NT2/D1 (cell line): Measurements from ENCODE around the gene TERT.

Source experiments
- DNase-seq: peaks from one replicate; pipeline ENCODE4 v3.0.0-alpha.2; 2011; ENCODE audit warnings: low read depth, low spot score
- H3K27me3 ChIP-seq: 2 replicates; pipeline ENCODE4 v1.6.0; 2011; ENCODE audit warnings: mild to moderate bottlenecking; ENCODE audit not compliant: insufficient read length, insufficient read depth
- H3K36me3 ChIP-seq: 2 replicates; pipeline ENCODE4 v1.6.1; 2011; ENCODE audit warnings: mild to moderate bottlenecking, low read length, mixed read lengths; ENCODE audit not compliant: insufficient read depth, insufficient read length
- H3K4me1 ChIP-seq: 2 replicates; pipeline ENCODE4 v1.5.1; 2011; ENCODE audit not compliant: insufficient read depth, insufficient read length
- H3K4me3 ChIP-seq: 2 replicates; pipeline ENCODE4 v1.5.1; 2011; ENCODE audit warnings: low read depth; ENCODE audit not compliant: insufficient read length
- H3K9ac ChIP-seq: 2 replicates; pipeline ENCODE4 v1.6.0; 2011; ENCODE audit warnings: low read depth; ENCODE audit not compliant: insufficient read length
- H3K9me3 ChIP-seq: 2 replicates; pipeline ENCODE4 v1.5.1; 2011; ENCODE audit warnings: mild to moderate bottlenecking, low read length; ENCODE audit not compliant: insufficient read depth
- SUZ12 ChIP-seq: IDR thresholded peaks from 2 replicates; pipeline ENCODE4 v1.6.1; 2011; ENCODE audit not compliant: insufficient read length, insufficient read depth; ENCODE audit errors: extremely low read depth
- YY1 ChIP-seq: IDR thresholded peaks from 2 replicates; pipeline ENCODE4 v1.6.1; 2011; ENCODE audit not compliant: insufficient read length, insufficient read depth
- ZNF274 ChIP-seq: IDR thresholded peaks from 2 replicates; pipeline ENCODE4 v1.6.1; 2011; ENCODE audit warnings: mild to moderate bottlenecking, low read depth, low read length

The TERT gene

GRCh38 chr5:1213508-1214162, 81.2 kb downstream of the TERT start:
- no peak overlapping the region for H3K4me3 ChIP-seq
- H3K27me3 ChIP-seq = no peaks in the 10 kb centered on the region
- H3K9ac ChIP-seq = no peak overlapping the region
- no peak for TF ChIP-seq SUZ12
- TF ChIP-seq ZNF274 = no peak
- TF ChIP-seq YY1 = no peak
- no peaks in the 10 kb centered on the region for H3K36me3 ChIP-seq
- DNase-seq = no peak
- no peaks in the 10 kb centered on the region for H3K4me1 ChIP-seq
- H3K9me3 ChIP-seq = peaks cover 7% of the 10 kb centered on the region; the same call in 1 of the 2 replicates

GRCh38 chr5:1212881-1213280, 82.0 kb downstream of the TERT start:
- peaks cover 7% of the 10 kb centered on the region; the same call in 1 of the 2 replicates for H3K9me3 ChIP-seq
- H3K4me3 ChIP-seq = no peak overlapping the region
- no peaks in the 10 kb centered on the region for H3K4me1 ChIP-seq
- no peaks in the 10 kb centered on the region for H3K36me3 ChIP-seq
- DNase-seq = no peak
- no peaks in the 10 kb centered on the region for H3K27me3 ChIP-seq
- TF ChIP-seq ZNF274 (no peak), SUZ12 (no peak), YY1 (no peak)
- no peak overlapping the region for H3K9ac ChIP-seq

- no peak overlapping the region for H3K4me3 ChIP-seq
- H3K36me3 ChIP-seq = no peaks in the 10 kb centered on the region
- TF ChIP-seq ZNF274 = no peak
- TF ChIP-seq YY1 = no peak
- no peak for TF ChIP-seq SUZ12
- no peaks in the 10 kb centered on the region for H3K4me1 ChIP-seq
- no peaks in the 10 kb centered on the region for H3K27me3 ChIP-seq
- no peak overlapping the region for H3K9ac ChIP-seq
- H3K9me3 ChIP-seq = peaks cover 7% of the 10 kb centered on the region; the same call in 1 of the 2 replicates
- DNase-seq = no peak
Measured at GRCh38 chr5:1212271-1212670, 82.6 kb downstream of the TERT start.

DNA sequence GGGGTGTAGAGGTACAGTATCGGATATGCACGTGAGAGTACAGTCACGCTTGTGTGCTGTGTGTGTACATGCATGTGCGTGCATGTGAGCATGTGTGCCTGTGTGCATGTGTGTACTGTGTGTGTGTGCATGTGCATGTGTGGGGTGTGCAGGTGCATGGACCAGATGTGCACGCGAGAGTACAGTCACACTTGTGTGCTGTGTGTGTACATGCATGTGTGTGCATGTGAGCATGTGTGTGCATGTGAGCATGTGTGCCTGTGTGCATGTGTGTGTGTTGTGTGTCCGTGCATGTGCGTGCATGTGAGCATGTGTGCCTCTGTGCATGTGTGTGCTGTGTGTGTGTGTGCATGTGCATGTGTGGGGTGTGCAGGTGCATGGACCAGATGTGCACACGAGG, 83.2 kb downstream of the TERT start:
- no peak overlapping the region for H3K9ac ChIP-seq
- DNase-seq = no peak
- TF ChIP-seq YY1 (no peak), SUZ12 (no peak), ZNF274 (no peak)
- H3K4me1 ChIP-seq = no peaks in the 10 kb centered on the region
- H3K9me3 ChIP-seq = peaks cover 7% of the 10 kb centered on the region; the same call in 1 of the 2 replicates
- no peak overlapping the region for H3K4me3 ChIP-seq
- H3K27me3 ChIP-seq = no peaks in the 10 kb centered on the region
- H3K36me3 ChIP-seq = no peaks in the 10 kb centered on the region

GRCh38 chr5:1210832-1211251, 84.0 kb downstream of the TERT start:
- Histone ChIP-seq H3K9ac (no peak overlapping the region), H3K9me3 (peaks cover 6% of the 10 kb centered on the region; the same call in 1 of the 2 replicates), H3K4me3 (no peak overlapping the region), H3K4me1 (no peaks in the 10 kb centered on the region), H3K27me3 (no peaks in the 10 kb centered on the region), H3K36me3 (no peaks in the 10 kb centered on the region)
- TF ChIP-seq YY1 = no peak
- TF ChIP-seq ZNF274 = no peak
- TF ChIP-seq SUZ12 = no peak
- DNase-seq = no peak

DNA sequence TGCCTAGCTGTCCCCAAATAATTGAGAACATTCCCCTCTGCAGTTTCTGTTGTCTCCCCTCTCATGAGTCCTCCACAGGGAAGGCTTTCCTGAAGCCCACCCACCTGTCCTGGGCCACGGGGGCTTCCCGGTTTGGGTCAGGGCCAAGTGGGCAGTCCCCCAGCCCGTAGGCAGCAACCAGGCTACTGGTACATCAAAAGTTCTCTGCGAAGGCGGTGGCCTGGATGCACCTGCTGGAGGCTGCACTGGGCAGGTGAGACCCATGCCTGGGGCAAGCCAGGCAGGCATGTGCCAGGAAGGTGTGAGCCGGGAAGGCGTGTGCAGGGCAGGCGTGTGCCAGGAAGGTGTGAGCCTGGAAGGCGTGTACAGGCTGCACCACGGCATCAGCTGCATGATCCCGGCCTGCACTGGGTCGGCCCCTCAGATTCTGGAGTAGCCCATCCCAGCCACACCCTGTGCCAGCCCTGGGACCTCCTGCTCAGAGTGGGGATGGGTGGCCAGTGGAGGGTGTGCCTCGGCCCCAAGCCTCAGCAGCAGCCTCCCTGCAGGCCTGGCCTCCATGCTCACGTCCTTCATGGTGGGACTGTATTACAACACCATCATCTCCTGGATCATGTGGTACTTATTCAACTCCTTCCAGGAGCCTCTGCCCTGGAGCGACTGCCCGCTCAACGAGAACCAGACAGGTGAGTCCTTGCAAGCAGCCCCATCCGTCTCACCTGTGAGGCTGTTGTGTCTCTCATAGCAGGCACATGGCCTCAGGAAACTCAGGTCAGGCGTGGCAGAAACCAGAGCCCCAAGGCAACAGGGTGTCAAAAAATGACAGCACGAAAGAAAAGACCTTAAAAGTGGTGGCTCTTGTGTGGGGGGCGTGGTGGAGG, 84.7 kb downstream of the TERT start:
- no peak for TF ChIP-seq SUZ12
- TF ChIP-seq YY1 = no peak
- TF ChIP-seq ZNF274 = no peak
- no peaks in the 10 kb centered on the region for H3K27me3 ChIP-seq
- no peak overlapping the region for H3K4me3 ChIP-seq
- no peak overlapping the region for H3K9ac ChIP-seq
- no peaks in the 10 kb centered on the region for H3K4me1 ChIP-seq
- H3K36me3 ChIP-seq = no peaks in the 10 kb centered on the region
- H3K9me3 ChIP-seq = no peaks in the 10 kb centered on the region
- DNase-seq = no peak

DNA sequence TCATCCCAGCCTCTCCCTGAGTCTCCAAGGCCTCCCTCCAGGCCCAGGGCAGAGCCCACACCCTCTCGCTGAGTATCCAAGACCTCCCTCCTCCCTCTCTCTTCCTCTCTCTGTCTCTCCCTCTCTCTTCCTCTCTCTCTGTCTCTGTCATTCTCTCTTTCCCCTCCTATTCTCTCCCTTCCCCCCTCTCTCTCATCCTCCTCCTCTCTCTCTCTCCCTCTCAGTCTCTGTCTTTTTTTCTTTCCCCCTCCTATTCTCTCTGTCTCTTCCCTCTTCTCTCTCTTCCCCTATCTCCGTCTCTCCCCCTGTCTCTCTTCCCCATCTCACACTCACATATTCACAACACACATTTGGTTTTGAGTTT, 85.4 kb downstream of the TERT start:
- H3K9me3 ChIP-seq = no peaks in the 10 kb centered on the region
- no peaks in the 10 kb centered on the region for H3K36me3 ChIP-seq
- no peak overlapping the region for H3K4me3 ChIP-seq
- H3K27me3 ChIP-seq = no peaks in the 10 kb centered on the region
- no peak for DNase-seq
- H3K4me1 ChIP-seq = no peaks in the 10 kb centered on the region
- TF ChIP-seq ZNF274 = no peak
- no peak overlapping the region for H3K9ac ChIP-seq
